OCI-LY1 (cell line): ENCODE results near the gene TNC.

Experiments used
- CTCF ChIP-seq: fragments of 200-600 bp; sonication (generic), shearing (Covaris generic); IDR thresholded peaks from 2 replicates; pipeline ENCODE4 v1.5.1; 2017; ENCODE audit warnings: mild to moderate bottlenecking, antibody characterized with exemption, low read length, moderate library complexity, mixed read lengths
- EZH2 ChIP-seq: fragments of 200-600 bp; sonication (generic), shearing (Covaris generic); IDR thresholded peaks from 2 replicates; pipeline ENCODE4 v1.8.0; 2017; ENCODE audit warnings: borderline replicate concordance, mixed run types, mild to moderate bottlenecking, antibody characterized with exemption, low read length, moderate library complexity, mixed read lengths

- TF ChIP-seq CTCF (no peak), EZH2 (no peak)
These were observed 88.0 kb downstream of the TNC start for GRCh38 chr9:115030006-115030405.
